DMS79 (cell line): ENCODE results near the gene GPR142.
"Not testable (repeated sequence)": the region's sequence is repeated elsewhere in the genome, so short reads cannot be mapped to it uniquely, and the experiment has no call there.

Source experiments
- DNase-seq: peaks from one replicate; lab custom pipeline; 2025; lab: John Stamatoyannopoulos, UW

Gene GPR142

DNA sequence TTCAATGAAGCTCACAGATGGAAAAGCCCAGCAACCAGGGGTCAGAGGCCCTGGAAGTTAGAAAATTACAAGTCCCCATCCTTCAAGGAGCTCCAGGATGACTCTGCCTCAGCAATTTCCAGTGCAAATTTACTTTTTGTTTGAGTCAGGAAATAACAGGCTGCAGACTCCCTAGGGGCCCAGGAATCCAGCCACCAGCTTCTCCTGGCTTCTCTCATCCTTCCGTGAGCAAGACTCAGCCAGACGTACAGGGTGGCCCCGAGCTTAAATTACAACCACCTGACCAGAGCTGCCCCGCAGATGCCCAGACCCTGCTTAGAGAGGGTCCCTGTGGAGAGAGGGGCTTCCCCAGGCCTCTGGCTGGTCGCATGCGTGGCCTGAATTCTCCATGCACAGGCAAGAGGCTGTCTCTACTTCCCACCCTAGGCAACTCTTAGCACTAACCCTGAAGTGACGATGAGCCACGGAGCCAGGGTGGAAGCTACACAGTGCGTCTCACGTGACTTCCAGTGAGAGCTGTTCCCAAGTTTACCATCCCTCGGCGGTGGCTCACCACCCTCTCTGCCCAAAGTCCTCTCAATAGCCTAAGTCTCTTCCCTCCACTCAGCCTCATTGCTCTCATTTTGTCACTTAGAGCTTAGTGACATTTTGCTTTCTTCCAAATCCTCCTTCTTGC, 27.1 kb downstream of the GPR142 start:
- DNase-seq = no peak

- no peak for DNase-seq
Observed at GRCh38 chr17:74394977-74395376, 27.7 kb downstream of the GPR142 start.

DNA sequence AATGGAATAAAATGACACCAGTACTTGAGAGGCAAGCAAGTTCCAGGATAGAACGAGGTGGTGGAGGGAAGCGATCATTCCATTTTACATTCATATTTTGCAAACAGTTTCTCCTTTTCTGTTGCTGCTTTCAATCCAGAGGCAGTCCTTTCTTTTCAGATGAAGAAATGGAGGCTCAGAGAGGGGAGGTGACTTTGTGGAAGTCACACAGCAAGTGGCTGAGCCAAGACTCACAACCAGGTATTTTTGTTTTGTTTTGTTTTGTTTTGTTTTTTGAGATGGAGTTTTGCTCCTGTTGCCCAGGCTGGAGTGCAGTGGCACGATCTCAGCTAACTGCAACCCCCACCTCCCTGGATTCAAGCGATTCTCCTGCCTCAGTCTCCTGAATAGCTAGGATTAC, 29.3 kb downstream of the GPR142 start:
- DNase-seq = no peak

- DNase-seq = no peak
Observed at GRCh38 chr17:74402048-74402447, 34.7 kb downstream of the GPR142 start.

- DNase-seq = no peak
Observed at GRCh38 chr17:74403512-74404137, 36.3 kb downstream of the GPR142 start.

DNA sequence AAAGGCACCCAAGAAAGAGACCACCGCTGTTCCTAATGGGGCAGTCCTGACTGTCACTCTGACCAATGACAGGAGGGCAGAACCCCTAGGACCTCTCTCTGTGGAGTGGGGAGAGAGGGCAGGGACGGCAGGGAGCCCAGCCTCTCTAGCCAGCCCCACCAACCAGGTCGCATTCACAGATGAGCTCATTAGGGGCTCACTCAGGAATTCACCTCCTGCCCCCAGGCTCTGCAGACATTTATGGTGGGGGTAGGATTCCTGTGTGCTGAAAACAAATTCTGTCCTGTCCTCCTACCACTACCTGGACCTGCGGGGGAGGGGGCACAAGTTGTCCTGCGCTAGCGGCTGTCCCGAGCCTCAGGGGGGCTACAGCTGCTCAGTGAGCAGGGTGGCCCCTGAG, 36.9 kb downstream of the GPR142 start:
- DNase-seq = no peak

DNA sequence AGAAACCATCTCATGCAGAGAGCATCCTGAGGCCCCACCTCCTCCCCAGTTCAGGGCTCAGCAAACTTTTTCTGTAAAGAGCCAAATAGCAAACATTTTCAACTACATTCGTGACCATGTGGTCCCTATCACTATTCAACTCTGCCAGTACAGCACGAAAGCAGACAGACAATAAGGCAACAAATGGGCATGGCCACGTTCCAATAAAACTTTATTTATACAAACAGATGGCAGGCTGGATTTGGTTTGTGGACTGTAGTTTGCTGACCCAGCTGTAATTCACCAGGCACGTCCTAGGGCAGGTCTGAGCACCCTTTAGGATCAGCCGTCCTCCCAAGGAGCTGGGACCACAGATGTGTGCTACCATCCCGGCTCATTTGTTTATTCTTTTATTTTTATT, 37.5 kb downstream of the GPR142 start:
- no peak for DNase-seq

GRCh38 chr17:74405311-74405710, 38.0 kb downstream of the GPR142 start:
- not testable (repeated sequence) for DNase-seq

GRCh38 chr17:74407384-74407783, 40.1 kb downstream of the GPR142 start:
- DNase-seq = no peak

- no peak for DNase-seq
Observed at GRCh38 chr17:74408262-74408661, 41.0 kb downstream of the GPR142 start.

GRCh38 chr17:74408815-74409214, 41.5 kb downstream of the GPR142 start:
- DNase-seq = peak; percentile 53

DNA sequence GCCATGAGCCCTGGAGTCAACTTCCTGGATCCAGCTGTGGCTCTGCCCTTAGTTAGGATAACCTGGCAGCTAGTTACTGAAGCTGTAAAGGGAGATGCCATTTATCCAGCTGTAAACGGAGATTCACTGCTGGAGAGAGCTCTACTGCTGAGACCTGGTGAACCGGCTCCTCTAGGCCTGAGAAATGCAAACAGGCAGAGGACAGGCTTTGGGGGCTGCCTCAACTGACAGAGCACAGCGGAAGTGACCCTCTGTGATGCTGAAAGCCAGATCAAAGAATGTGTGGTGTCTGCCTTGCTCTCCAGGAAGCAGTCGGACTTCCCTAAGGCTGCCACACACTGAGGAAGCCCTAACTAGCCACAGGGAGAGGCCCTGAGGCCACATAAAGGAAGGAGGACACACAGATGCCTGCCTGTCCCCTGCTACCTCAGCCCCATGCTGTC, 42.7 kb downstream of the GPR142 start:
- DNase-seq = no peak

GRCh38 chr17:74412581-74412980, 45.3 kb downstream of the GPR142 start:
- no peak for DNase-seq

- DNase-seq = no peak
Observed at GRCh38 chr17:74413491-74413890, 46.2 kb downstream of the GPR142 start.

DNA sequence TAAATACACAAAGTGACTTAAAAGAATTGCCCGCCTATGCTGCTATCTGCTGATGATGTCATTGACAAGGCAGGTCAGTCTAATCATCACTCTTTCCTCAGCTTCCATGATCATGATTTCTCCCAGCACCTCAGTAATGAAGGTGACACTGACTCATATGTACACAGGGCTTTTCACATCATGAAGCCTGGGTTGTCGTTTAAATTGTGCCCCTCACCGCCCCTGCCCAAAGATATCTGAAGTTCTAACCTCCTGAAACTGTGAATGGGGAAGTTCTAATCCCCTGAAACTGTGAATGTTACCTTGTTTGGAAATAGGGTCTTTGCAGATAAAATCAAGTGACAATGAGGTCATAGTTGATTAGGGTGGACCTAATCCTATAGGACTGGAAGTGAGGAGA, 47.2 kb downstream of the GPR142 start:
- DNase-seq = no peak

- DNase-seq = no peak
Observed at GRCh38 chr17:74415608-74416396, 48.5 kb downstream of the GPR142 start.

- DNase-seq = no peak
Observed at GRCh38 chr17:74417178-74418045, 50.1 kb downstream of the GPR142 start.

- DNase-seq = no peak
Observed at GRCh38 chr17:74419928-74420411, 52.7 kb downstream of the GPR142 start.
